Measurements from ENCODE around the gene NARF. TPM values are rescaled to one million over a fixed set of nuclear protein-coding genes. Genes with fewer than 3 reads are reported as not detected.

NARF gene
- polyA plus RNA-seq, 1 experiment: 76.1 TPM

GRCh38 chr17:82433560-82434215 is 24.9 kb upstream of the NARF start:
- ChIA-PET POLR2A (no interaction called here), CTCF (no interaction called here)
- Histone ChIP-seq H3K4me3 (ENCODE audit: low read depth, low read length) (no peak overlapping the region), H3K27me3 (ENCODE audit: control insufficient read depth, insufficient read depth, low read length) (no peaks in the 10 kb centered on the region), H3K27ac (ENCODE audit: low read depth, low read length) (no peak overlapping the region), H3K9me3 (ENCODE audit: control insufficient read depth, insufficient read depth, low read length) (no peaks in the 10 kb centered on the region; the same call in 1 of the 2 replicates)
- DNase-seq (ENCODE audit: low read depth, low spot score): no peak
- TF ChIP-seq, protein P1, sequence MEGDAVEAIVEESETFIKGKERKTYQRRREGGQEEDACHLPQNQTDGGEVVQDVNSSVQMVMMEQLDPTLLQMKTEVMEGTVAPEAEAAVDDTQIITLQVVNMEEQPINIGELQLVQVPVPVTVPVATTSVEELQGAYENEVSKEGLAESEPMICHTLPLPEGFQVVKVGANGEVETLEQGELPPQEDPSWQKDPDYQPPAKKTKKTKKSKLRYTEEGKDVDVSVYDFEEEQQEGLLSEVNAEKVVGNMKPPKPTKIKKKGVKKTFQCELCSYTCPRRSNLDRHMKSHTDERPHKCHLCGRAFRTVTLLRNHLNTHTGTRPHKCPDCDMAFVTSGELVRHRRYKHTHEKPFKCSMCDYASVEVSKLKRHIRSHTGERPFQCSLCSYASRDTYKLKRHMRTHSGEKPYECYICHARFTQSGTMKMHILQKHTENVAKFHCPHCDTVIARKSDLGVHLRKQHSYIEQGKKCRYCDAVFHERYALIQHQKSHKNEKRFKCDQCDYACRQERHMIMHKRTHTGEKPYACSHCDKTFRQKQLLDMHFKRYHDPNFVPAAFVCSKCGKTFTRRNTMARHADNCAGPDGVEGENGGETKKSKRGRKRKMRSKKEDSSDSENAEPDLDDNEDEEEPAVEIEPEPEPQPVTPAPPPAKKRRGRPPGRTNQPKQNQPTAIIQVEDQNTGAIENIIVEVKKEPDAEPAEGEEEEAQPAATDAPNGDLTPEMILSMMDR (IDR thresholded peaks at IDR 0.05; ENCODE audit: low read depth, low read length): no peak

DNA sequence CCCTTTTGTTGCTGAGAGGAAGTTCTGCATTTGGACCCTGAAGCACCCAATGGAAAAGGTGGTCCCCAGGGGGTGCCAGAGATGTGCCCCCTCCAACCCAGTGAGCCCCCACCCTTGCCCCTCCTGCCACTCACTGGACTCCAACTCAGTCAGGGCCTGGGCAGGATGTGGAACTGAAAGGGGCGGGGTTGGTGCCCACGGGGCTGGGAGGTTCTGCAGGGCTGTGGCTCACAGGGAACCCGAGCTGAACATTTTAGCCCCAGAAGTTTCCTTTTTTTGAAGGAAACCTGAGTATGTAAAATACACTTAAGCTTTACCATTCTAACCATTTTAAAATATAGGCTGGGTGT is 24.4 kb upstream of the NARF start:
- no peak overlapping the region for H3K4me3 ChIP-seq (ENCODE audit: low read depth, low read length)
- TF ChIP-seq, protein P1 (IDR thresholded peaks at IDR 0.05; ENCODE audit: low read depth, low read length): no peak
- no peaks in the 10 kb centered on the region for H3K27me3 ChIP-seq (ENCODE audit: control insufficient read depth, insufficient read depth, low read length)
- no peak overlapping the region for H3K27ac ChIP-seq (ENCODE audit: low read depth, low read length)
- DNase-seq (ENCODE audit: low read depth, low spot score): no peak
- ChIA-PET CTCF (no interaction called here), POLR2A (no interaction called here)
- no peaks in the 10 kb centered on the region; the same call in 1 of the 2 replicates for H3K9me3 ChIP-seq (ENCODE audit: control insufficient read depth, insufficient read depth, low read length)

- TF ChIP-seq, protein P1 (IDR thresholded peaks at IDR 0.05; ENCODE audit: low read depth, low read length): no peak
- Histone ChIP-seq H3K9me3 (ENCODE audit: control insufficient read depth, insufficient read depth, low read length) (no peaks in the 10 kb centered on the region; the same call in 1 of the 2 replicates), H3K27me3 (ENCODE audit: control insufficient read depth, insufficient read depth, low read length) (no peaks in the 10 kb centered on the region), H3K27ac (ENCODE audit: low read depth, low read length) (no peak overlapping the region), H3K4me3 (ENCODE audit: low read depth, low read length) (no peak overlapping the region)
- ChIA-PET CTCF (interaction anchor here (0.9 kb wide), 1 partner anchor 10 kb away, joined by 3 read pairs; no protein-coding TSS in a partner anchor), POLR2A (no interaction called here)
- no peak for DNase-seq (ENCODE audit: low read depth, low spot score)
Observed at GRCh38 chr17:82435103-82435502, 23.4 kb upstream of the NARF start.

GRCh38 chr17:82435601-82436583 is 22.6 kb upstream of the NARF start:
- ChIA-PET POLR2A (no interaction called here), CTCF (interaction anchor here (0.9 kb wide), 1 partner anchor 11 kb away, joined by 3 read pairs; no protein-coding TSS in a partner anchor)
- H3K27ac ChIP-seq (ENCODE audit: low read depth, low read length): no peak overlapping the region
- no peaks in the 10 kb centered on the region for H3K27me3 ChIP-seq (ENCODE audit: control insufficient read depth, insufficient read depth, low read length)
- H3K4me3 ChIP-seq (ENCODE audit: low read depth, low read length): no peak overlapping the region
- DNase-seq (ENCODE audit: low read depth, low spot score): no peak
- TF ChIP-seq, protein P1 (IDR thresholded peaks at IDR 0.05; ENCODE audit: low read depth, low read length): no peak
- no peaks in the 10 kb centered on the region; the same call in 1 of the 2 replicates for H3K9me3 ChIP-seq (ENCODE audit: control insufficient read depth, insufficient read depth, low read length)
